ENCODE data around the gene IL6ST.
"Not testable (repeated sequence)": the region's sequence is repeated elsewhere in the genome, so short reads cannot be mapped to it uniquely, and the experiment has no call there.

Gene IL6ST

DNA sequence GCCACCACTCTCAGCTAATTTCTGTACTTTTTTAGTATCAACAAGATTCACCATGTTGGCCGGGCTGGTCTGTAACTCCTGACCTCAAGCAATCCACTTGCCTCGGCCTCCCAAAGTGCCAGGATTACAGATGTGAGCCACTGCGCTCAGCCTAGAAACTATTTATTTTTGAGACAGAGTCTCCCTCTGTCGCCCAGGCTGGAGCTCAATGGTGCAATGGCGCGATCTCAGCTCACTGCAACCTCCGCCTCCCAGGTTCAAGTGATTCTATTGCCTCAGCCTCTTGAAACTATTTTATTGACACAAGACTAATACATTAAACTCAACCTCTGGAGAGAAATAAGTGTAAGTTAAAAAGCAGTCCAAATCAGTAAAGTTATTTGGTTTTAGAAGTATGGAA is 34.0 kb downstream of the IL6ST start:
- peaks cover 98% of the 10 kb centered on the region for H3K36me3 ChIP-seq (ENCODE audit: control insufficient read depth, insufficient read depth, low read length, severe bottlenecking)
- DNase-seq (ENCODE audit: low read depth): no peak
- no peaks in the 10 kb centered on the region for H3K4me1 ChIP-seq (ENCODE audit: control insufficient read depth, insufficient read depth, low read length)
- H3K9ac ChIP-seq (ENCODE audit: low read length): no peak overlapping the region
- no peak overlapping the region for H3K4me3 ChIP-seq (ENCODE audit: low read length)
- no peaks in the 10 kb centered on the region for H3K9me3 ChIP-seq (ENCODE audit: control insufficient read depth, low read length)
- no peaks in the 10 kb centered on the region for H3K27me3 ChIP-seq (replicated peaks; ENCODE audit: control insufficient read depth, insufficient read depth, low read length)

DNA sequence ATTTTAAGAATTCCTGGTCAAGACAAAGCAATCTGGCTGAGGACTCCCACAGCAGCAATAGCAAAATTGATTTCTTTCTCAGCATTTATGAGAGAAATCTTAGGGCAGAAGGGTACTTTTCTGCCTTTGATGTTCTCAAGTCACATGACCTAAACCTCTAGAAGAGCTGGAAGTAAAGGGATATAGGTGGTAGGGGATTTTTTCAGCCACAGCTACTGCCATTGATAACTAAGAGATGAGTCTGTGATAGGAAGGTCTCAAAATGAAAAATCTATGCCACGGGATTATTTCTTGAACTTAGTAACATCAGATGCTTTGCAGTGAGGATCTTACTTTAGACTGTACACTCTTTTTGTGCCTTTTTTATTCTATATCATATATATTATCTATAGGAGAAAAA is 35.6 kb downstream of the IL6ST start:
- DNase-seq (ENCODE audit: low read depth): no peak
- Histone ChIP-seq H3K9ac (ENCODE audit: low read length) (no peak overlapping the region), H3K4me1 (ENCODE audit: control insufficient read depth, insufficient read depth, low read length) (no peaks in the 10 kb centered on the region), H3K36me3 (ENCODE audit: control insufficient read depth, insufficient read depth, low read length, severe bottlenecking) (peaks cover 98% of the 10 kb centered on the region), H3K9me3 (ENCODE audit: control insufficient read depth, low read length) (no peaks in the 10 kb centered on the region), H3K4me3 (ENCODE audit: low read length) (no peak overlapping the region), H3K27me3 (replicated peaks; ENCODE audit: control insufficient read depth, insufficient read depth, low read length) (no peaks in the 10 kb centered on the region)

DNA sequence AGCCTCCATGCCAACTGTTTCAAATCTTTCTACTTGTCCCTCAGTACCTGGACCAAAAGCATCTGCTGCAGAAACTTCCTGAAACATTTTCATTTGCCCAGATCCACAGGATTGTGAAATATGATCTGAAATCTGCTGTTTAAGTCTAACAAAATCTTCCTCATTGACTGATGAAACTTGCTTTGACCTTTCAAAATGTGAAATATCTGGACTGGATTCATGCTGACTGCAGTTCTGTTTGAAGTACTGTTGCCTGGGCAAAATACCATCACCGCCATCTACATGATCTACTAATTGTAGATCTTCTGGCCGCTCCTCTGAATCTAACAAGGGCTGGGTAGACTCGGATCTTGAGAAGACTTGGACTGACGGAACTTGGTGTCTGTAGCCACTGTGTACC is 53.6 kb downstream of the IL6ST start:
- not testable (repeated sequence) for H3K9ac ChIP-seq (ENCODE audit: low read length); DNase-seq (ENCODE audit: low read depth); H3K27me3 ChIP-seq (replicated peaks; ENCODE audit: control insufficient read depth, insufficient read depth, low read length); H3K9me3 ChIP-seq (ENCODE audit: control insufficient read depth, low read length); H3K4me3 ChIP-seq (ENCODE audit: low read length)
- H3K4me1 ChIP-seq (ENCODE audit: control insufficient read depth, insufficient read depth, low read length): peaks cover 19% of the 10 kb centered on the region
- peaks cover 96% of the 10 kb centered on the region for H3K36me3 ChIP-seq (ENCODE audit: control insufficient read depth, insufficient read depth, low read length, severe bottlenecking)

DNA sequence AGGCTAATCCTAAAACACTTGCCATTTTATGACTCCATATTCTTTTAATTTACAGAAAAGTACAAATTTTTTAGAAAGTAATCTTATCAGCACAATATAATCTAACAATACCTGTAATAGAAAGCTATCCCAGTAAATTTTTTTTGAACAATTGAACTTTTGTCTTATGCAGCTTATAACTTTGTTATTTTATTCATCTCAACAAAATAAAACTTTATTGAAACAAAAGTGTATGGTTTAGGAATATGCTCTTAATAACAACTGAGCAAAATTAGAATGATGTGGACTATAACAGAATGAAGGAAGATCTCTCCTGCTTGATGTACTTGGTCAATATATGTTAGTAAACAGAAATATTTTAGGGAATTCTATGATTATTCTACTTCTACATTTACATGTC is 57.2 kb downstream of the IL6ST start:
- not testable (repeated sequence) for DNase-seq (ENCODE audit: low read depth); H3K9me3 ChIP-seq (ENCODE audit: control insufficient read depth, low read length); H3K9ac ChIP-seq (ENCODE audit: low read length); H3K27me3 ChIP-seq (replicated peaks; ENCODE audit: control insufficient read depth, insufficient read depth, low read length); H3K4me3 ChIP-seq (ENCODE audit: low read length)
- H3K36me3 ChIP-seq (ENCODE audit: control insufficient read depth, insufficient read depth, low read length, severe bottlenecking): peaks cover 72% of the 10 kb centered on the region
- peaks cover 22% of the 10 kb centered on the region for H3K4me1 ChIP-seq (ENCODE audit: control insufficient read depth, insufficient read depth, low read length)

DNA sequence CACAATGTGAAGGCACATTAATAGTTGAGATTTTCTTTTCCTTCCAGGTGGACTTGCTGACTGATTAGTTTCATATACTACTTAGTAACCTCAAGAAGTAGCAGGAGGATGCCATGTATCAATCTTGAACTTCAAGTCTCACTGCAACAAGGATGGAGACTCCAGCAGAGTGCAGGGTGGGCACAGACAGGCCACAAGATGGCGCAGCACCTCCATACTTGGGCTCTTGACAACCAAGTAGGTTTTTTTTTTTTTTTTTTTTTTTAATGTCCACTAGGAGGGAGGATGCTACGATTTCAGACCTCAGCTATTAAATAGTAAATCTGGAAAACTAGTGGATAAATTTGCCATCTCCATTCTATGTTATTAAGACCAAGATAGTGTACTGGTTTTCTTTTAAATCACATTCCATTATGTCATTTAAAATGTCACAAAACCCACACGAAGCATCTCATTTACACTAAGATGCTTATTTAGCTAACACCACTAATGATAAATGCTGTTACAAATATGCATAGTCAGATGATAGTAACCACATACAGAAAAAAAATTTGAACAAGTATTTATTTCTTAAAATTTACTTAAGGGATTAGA is 58.6 kb downstream of the IL6ST start:
- Histone ChIP-seq H3K9me3 (ENCODE audit: control insufficient read depth, low read length) (no peaks in the 10 kb centered on the region), H3K9ac (ENCODE audit: low read length) (no peak overlapping the region)

DNA sequence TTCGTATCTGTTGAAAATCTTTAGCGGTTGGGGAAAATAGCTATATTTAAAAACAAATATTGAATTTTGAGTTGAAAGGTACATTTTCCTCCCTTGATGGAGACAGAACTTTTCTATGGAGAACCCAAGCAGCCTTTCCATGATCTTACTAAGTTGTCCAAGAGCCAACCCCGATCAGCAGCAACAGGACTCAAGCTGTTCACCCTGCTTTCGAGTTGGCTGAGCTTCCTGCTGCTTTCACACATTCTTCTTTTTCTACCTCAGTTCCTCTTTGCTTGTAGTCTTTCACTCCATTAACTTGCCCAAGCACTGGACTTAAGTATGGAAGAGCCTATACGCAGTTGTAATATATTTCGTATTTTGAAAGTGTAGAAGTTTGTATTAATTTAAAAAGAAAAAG is 59.4 kb downstream of the IL6ST start:
- Histone ChIP-seq H3K27me3 (replicated peaks; ENCODE audit: control insufficient read depth, insufficient read depth, low read length) (no peaks in the 10 kb centered on the region), H3K4me1 (ENCODE audit: control insufficient read depth, insufficient read depth, low read length) (peaks cover 14% of the 10 kb centered on the region), H3K9me3 (ENCODE audit: control insufficient read depth, low read length) (no peaks in the 10 kb centered on the region), H3K36me3 (ENCODE audit: control insufficient read depth, insufficient read depth, low read length, severe bottlenecking) (peaks cover 50% of the 10 kb centered on the region), H3K9ac (ENCODE audit: low read length) (peak overlapping the region; percentile 21), H3K4me3 (ENCODE audit: low read length) (no peak overlapping the region)
- DNase-seq (ENCODE audit: low read depth): no peak

More for the DNA sequence above, 58.6 kb downstream of the IL6ST start:
- Histone ChIP-seq H3K4me1 (ENCODE audit: control insufficient read depth, insufficient read depth, low read length) (peaks cover 17% of the 10 kb centered on the region), H3K36me3 (ENCODE audit: control insufficient read depth, insufficient read depth, low read length, severe bottlenecking) (peaks cover 58% of the 10 kb centered on the region), H3K27me3 (replicated peaks; ENCODE audit: control insufficient read depth, insufficient read depth, low read length) (no peaks in the 10 kb centered on the region), H3K4me3 (ENCODE audit: low read length) (no peak overlapping the region)
- peak; percentile 89 for DNase-seq (ENCODE audit: low read depth)

DNA sequence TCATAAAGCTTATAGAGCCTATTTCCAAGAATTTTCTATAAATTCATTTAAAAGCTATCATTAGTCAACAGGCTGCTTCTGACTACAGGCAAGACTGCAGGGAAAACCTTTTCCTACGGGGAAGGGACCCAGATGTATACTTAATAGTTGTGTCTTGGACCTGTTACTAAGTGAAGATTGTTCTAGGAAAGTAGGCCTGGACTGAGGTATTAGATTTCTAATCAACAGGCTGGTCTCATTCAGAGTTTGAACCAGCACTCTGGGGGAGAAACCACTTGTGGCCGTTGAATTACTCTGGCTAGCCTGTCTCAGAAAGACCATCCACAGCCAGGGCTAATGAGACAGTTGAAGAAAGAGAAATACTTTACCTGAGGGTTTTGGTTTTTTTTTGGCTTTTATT is 60.0 kb downstream of the IL6ST start:
- H3K4me1 ChIP-seq (ENCODE audit: control insufficient read depth, insufficient read depth, low read length): peaks cover 14% of the 10 kb centered on the region
- no peak for DNase-seq (ENCODE audit: low read depth)
- H3K9ac ChIP-seq (ENCODE audit: low read length): peak overlapping the region; percentile 21
- peaks cover 43% of the 10 kb centered on the region for H3K36me3 ChIP-seq (ENCODE audit: control insufficient read depth, insufficient read depth, low read length, severe bottlenecking)
- no peaks in the 10 kb centered on the region for H3K9me3 ChIP-seq (ENCODE audit: control insufficient read depth, low read length)
- no peaks in the 10 kb centered on the region for H3K27me3 ChIP-seq (replicated peaks; ENCODE audit: control insufficient read depth, insufficient read depth, low read length)
- no peak overlapping the region for H3K4me3 ChIP-seq (ENCODE audit: low read length)

DNA sequence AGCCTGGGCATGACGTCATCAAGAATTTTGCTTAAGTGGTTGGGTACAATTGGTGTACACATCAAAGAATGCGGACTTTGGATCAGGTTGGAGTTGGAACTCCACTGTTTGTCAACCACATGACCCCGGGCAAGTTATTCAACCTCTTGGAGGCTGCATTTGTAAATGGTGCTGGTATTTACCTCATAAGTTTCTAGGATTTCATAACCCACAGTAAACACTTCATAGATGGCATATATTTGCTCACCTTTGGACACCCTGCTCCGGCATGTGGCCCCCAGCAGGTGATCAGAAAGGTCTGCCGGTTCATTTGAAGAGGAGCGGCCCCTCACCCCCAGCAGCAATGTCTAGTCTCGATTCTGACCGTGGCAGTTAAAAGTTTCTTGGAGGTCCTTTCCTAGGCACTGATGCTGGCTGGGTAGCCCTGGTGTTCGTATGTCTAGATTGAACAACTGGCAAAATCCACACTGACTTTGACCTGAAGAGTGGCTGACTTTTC is 60.6 kb downstream of the IL6ST start:
- DNase-seq (ENCODE audit: low read depth): no peak
- Histone ChIP-seq H3K9ac (ENCODE audit: low read length) (no peak overlapping the region), H3K4me3 (ENCODE audit: low read length) (no peak overlapping the region), H3K27me3 (replicated peaks; ENCODE audit: control insufficient read depth, insufficient read depth, low read length) (no peaks in the 10 kb centered on the region), H3K9me3 (ENCODE audit: control insufficient read depth, low read length) (no peaks in the 10 kb centered on the region), H3K4me1 (ENCODE audit: control insufficient read depth, insufficient read depth, low read length) (peaks cover 14% of the 10 kb centered on the region), H3K36me3 (ENCODE audit: control insufficient read depth, insufficient read depth, low read length, severe bottlenecking) (peaks cover 38% of the 10 kb centered on the region)

DNA sequence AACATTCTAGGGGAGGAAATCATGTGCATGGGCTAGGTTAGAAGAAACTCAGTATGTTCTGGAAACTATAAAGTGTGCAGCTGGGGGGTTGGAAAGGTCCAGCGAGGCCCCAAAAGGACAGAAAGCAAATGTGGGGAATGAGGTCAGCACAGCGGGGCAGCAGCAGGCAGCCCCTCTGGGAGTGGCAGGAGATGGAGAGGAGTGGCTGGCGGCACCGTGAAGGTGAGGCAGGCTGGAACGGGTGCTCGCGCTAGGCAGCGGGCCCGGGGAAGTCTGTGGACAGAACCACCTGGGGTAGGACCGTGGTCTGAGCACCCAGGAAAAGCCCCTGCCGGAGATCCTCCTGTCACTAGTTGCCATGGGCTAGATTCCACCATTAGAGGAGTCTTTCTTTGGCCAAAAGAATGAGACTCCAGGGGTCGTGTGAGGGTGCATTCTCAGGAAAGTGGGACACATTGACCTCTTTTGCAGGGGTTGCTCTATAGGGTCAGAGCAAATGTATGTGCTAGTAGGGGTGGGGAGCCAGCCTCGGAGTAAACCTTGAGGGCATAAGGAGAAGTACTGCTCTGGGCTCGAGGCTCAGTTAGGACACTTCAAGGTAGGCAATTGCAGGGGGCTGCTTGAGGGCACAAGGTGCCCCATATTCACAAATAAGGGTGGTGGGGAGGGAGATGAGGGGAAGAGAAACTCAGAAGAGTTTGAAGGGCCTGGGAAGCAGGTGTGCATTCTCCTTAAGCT is 61.2 kb downstream of the IL6ST start:
- no peaks in the 10 kb centered on the region for H3K9me3 ChIP-seq (ENCODE audit: control insufficient read depth, low read length)
- no peak overlapping the region for H3K9ac ChIP-seq (ENCODE audit: low read length)
- peaks cover 32% of the 10 kb centered on the region for H3K36me3 ChIP-seq (ENCODE audit: control insufficient read depth, insufficient read depth, low read length, severe bottlenecking)
- H3K4me1 ChIP-seq (ENCODE audit: control insufficient read depth, insufficient read depth, low read length): peaks cover 14% of the 10 kb centered on the region
- no peaks in the 10 kb centered on the region for H3K27me3 ChIP-seq (replicated peaks; ENCODE audit: control insufficient read depth, insufficient read depth, low read length)
- no peak overlapping the region for H3K4me3 ChIP-seq (ENCODE audit: low read length)
- no peak for DNase-seq (ENCODE audit: low read depth)

DNA sequence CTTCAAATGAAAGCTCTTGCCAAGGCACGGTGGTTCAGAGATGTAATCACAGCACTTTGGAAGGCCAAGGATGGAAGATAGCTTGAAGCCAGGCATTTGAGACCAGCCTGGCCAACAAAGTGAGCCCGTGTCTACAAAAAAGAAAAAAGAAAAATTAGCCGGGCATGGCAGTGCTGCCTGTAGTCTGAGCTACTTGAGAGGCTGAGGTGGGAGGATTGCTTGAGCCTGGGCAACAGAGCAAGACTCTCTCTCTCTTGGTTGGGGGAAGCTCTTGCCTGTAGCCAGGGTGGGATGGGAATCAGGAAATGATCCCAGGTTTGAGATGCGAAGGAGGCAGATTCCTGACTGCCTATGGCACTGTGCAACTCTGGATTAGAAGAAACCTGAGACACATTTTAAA is 62.1 kb downstream of the IL6ST start:
- no peak overlapping the region for H3K4me3 ChIP-seq (ENCODE audit: low read length)
- peaks cover 14% of the 10 kb centered on the region for H3K4me1 ChIP-seq (ENCODE audit: control insufficient read depth, insufficient read depth, low read length)
- H3K9me3 ChIP-seq (ENCODE audit: control insufficient read depth, low read length): no peaks in the 10 kb centered on the region
- no peaks in the 10 kb centered on the region for H3K27me3 ChIP-seq (replicated peaks; ENCODE audit: control insufficient read depth, insufficient read depth, low read length)
- no peak overlapping the region for H3K9ac ChIP-seq (ENCODE audit: low read length)
- peaks cover 23% of the 10 kb centered on the region for H3K36me3 ChIP-seq (ENCODE audit: control insufficient read depth, insufficient read depth, low read length, severe bottlenecking)
- no peak for DNase-seq (ENCODE audit: low read depth)

DNA sequence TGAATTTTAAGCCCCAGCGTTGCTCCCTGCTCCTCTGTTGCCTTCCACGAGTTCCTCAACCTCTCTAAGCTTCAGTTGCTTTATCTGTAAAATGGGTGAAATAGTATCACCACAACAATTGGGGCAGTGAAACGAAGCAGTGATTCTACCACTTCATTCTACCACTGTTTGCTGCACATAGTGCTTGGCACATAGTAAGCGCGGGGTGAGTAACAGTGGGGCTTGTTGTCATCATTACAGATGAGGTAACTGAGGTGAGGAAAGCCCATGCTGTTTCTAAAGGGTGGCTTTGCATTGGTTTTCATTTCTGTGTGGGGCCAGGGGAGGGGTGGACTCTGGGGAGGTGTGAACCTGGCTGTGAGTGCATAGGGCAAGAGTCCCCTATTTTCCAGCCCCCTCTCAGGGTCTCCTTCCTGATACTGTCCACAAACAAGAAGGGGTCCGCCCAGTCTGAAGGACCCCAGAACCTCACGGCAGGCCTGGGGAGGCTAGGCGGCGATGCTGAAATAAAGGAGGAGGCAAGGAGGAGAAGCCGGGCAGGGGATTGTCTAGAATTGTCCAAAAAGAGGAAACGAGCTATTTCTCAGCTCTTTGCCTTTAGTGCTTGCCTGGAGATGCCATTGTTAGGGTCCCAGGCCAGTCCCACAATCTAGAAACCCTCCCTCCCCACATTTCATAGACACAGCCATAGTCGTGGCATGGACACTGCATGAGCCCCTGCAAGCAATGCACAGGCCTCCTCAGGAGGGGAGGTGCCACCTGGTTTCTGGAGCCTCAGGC is 65.6 kb downstream of the IL6ST start:
- DNase-seq (ENCODE audit: low read depth): no peak
- no peaks in the 10 kb centered on the region for H3K36me3 ChIP-seq (ENCODE audit: control insufficient read depth, insufficient read depth, low read length, severe bottlenecking)
- H3K4me3 ChIP-seq (ENCODE audit: low read length): no peak overlapping the region
- no peaks in the 10 kb centered on the region for H3K9me3 ChIP-seq (ENCODE audit: control insufficient read depth, low read length)
- no peaks in the 10 kb centered on the region for H3K27me3 ChIP-seq (replicated peaks; ENCODE audit: control insufficient read depth, insufficient read depth, low read length)
- no peaks in the 10 kb centered on the region for H3K4me1 ChIP-seq (ENCODE audit: control insufficient read depth, insufficient read depth, low read length)
- no peak overlapping the region for H3K9ac ChIP-seq (ENCODE audit: low read length)
